ENCODE measurements around the gene DDX11.
"Not testable (repeated sequence)": the region's sequence is repeated elsewhere in the genome, so short reads cannot be mapped to it uniquely, and the experiment has no call there.

The DDX11 gene

DNA sequence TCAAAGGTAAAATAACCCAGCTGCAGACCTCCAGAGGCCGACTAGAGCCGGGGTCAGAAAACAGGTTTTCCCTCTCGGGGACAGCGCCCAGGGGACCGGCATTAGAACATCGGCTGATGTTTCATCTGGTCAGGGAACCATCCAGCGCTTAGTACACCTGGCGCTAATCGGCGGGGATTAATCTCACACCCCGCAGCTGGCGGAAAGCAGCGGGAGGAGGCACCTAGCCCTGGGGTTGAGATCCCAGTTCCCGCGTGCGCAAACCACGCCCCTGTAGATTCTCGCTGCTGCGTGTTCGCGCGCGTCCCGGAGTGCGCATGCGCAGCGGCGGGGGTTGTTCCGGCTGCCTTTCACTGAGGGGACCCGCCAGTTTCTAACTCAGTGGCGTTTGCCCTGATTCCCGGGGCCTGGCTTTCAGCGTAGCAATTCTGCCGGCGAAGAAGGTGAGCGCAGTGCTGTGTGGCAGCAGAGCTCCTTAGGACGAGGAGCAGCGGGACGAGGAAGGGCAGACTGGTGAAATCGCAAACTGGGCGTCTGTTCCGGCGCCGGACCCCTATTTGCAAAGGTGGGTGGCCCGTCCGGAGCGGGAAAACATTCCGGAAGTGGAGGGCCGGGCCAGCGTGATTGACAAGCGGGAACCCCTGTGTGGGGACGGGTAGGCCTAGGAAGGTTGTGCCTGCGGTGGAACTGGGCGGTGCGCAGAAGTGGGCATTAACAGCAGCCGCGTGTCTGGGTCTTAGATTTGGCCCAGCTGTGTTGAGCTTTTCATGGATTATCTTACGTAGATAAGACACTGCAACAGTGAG lies at the start of gene DDX11:
DDX11 (plus strand) TSS at position 334 of the 806 bp plus-strand sequence. CDS start 4,534 bp downstream, outside the sequence.
- DNase-seq (ENCODE audit: low spot score) = peak; percentile 76

- DNase-seq (ENCODE audit: low spot score) = no peak
Observed at GRCh38 chr12:31026202-31026601, 47.5 kb upstream of the DDX11 start.

DNA sequence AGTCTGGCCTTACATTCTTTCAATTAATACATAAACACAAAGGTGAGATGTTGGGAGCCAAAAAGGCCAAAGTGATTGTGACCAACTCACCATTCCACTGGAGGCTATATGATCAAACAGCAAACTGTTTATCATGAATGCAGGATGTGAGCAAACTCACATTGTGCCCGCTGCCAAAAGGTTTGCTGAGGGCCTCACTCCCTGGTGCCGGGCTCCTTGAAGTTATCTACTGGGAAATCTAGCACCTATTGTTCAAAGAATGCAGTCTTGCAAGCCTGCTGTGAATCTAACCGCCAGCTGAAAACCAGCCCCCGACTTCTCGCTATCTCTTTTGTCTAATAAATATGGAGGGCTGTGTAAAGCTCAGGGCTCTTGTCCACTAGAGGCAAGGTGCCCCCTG lies 46.7 kb upstream of the DDX11 start:
- not testable (repeated sequence) for DNase-seq (ENCODE audit: low spot score)

- DNase-seq (ENCODE audit: low spot score) = no peak
Observed at GRCh38 chr12:31029468-31029867, 44.2 kb upstream of the DDX11 start.

GRCh38 chr12:31029916-31030562 lies 43.6 kb upstream of the DDX11 start:
- no peak for DNase-seq (ENCODE audit: low spot score)

DNA sequence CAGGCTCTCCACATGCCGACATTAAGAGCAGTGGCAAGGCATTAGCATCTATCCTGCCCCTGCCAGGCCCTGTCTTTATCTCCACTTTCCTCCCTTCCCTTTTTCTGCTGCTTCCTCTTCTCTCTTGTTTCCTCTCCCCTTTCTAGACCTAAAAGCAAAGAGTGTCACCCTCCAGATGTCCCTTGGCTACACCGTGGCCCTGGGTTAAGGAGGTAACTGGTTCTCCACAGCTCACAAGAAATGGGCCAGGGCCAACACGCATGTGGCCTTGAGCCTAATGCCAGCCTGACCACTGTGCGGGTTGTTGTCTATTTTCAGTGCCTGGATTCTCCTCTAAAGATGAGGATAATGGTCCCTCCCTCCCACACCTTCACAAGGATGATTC lies 41.7 kb upstream of the DDX11 start:
- DNase-seq (ENCODE audit: low spot score) = no peak

- no peak for DNase-seq (ENCODE audit: low spot score)
Observed at GRCh38 chr12:31033146-31033545, 40.5 kb upstream of the DDX11 start.

DNA sequence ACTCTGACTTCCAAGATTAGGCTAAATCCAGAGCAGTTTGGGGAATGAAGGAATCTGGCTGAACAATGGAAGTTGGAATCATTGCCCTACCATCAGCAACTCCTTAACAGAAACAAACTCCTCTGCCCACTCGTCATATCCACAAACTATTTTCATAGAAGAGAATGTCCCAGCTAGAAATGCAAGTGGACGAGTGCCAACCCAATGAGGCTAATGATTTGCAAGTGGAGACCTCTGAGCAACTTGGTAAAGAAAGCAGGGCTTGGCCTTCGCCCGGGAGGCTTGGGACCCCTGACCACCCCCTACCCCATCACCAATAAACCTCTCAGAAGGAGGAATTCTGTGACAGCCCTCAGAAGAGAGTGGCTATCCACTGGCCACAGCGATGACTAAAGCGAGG lies 40.0 kb upstream of the DDX11 start:
- no peak for DNase-seq (ENCODE audit: low spot score)

DNA sequence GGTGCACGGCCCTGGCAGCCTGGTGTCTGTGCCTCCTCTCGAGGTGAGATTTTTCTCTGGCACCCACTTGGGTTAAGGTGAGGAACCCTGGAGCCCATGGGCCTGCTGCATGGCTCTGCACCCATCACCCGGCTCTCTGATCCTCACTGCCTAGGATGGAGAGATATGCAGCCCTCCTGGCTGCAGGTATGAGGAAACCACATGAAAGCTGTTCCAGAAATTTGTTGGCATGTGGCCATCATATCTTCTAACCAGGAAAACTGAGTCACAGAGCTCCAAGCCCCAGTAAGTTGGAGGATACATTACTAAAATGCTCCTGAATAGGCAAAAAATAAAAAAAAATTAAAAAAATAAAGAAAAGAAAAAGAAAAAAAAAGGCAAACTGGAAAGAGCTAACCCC lies 39.3 kb upstream of the DDX11 start:
- DNase-seq (ENCODE audit: low spot score) = no peak

- DNase-seq (ENCODE audit: low spot score) = no peak
Observed at GRCh38 chr12:31035226-31035625, 38.4 kb upstream of the DDX11 start.

DNA sequence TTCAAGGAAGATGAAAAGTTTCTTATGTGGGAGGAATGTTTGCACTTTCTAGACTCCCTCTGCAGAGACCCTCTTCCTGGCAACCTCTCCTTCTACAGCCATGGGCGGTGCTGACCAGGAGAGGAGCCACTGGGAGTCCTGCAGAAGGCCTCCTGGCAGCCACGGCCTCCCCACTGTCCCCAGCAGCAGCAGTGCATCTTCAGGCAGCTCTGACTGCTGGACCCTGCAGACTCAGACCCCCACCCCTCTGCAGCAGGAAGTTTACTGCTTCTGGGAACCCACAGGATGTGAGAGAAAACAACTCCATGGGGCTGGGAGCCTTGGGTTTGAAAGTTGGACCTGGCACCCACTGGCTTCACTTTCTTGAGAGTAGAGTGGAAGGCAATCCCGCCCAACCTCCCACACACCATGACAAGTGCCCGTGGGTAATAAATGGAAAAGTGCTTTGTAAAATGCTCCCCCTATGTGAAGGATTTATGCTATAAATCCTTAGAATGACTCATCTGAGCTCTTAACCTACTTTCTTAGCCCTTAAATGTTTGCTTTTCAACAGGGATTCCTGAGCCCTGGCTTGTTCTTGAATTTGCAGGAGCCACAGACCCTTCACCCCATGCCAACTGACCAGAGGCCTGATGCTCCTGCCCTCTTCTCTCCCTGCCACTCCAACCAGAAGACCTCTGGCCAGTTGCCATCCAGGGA lies 37.5 kb upstream of the DDX11 start:
- DNase-seq (ENCODE audit: low spot score) = peak; percentile 29

- DNase-seq (ENCODE audit: low spot score) = no peak
Observed at GRCh38 chr12:31037028-31037427, 36.6 kb upstream of the DDX11 start.

- no peak for DNase-seq (ENCODE audit: low spot score)
Observed at GRCh38 chr12:31037931-31038330, 35.7 kb upstream of the DDX11 start.

- no peak for DNase-seq (ENCODE audit: low spot score)
Observed at GRCh38 chr12:31041033-31041564, 32.6 kb upstream of the DDX11 start.

- DNase-seq (ENCODE audit: low spot score) = not testable (repeated sequence)
Observed at GRCh38 chr12:31050143-31050542, 23.5 kb upstream of the DDX11 start.

- DNase-seq (ENCODE audit: low spot score) = not testable (repeated sequence)
Observed at GRCh38 chr12:31050548-31050947, 23.1 kb upstream of the DDX11 start.

DNA sequence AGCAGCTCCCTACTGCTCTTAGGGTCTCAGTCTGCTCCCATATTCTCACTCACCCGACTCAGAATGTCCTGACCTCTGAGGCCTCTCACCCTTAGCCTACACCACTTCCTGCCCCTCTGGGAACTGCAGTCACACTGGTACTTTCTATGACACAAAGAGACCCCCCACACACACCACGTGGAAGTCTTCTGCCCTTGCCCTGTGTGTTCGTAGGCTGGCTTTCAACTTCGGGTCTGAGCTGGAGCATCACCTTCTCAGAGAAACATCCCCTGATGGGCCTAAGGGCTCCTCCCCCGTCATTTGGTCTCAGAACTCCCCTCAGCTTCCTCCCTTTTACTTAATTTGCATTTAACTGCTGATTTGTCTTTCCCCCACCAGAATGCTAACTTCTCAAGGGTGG lies 22.0 kb upstream of the DDX11 start:
- DNase-seq (ENCODE audit: low spot score) = not testable (repeated sequence)

GRCh38 chr12:31052121-31052520 lies 21.5 kb upstream of the DDX11 start:
- not testable (repeated sequence) for DNase-seq (ENCODE audit: low spot score)

- not testable (repeated sequence) for DNase-seq (ENCODE audit: low spot score)
Observed at GRCh38 chr12:31052666-31053439, 20.8 kb upstream of the DDX11 start.

DNA sequence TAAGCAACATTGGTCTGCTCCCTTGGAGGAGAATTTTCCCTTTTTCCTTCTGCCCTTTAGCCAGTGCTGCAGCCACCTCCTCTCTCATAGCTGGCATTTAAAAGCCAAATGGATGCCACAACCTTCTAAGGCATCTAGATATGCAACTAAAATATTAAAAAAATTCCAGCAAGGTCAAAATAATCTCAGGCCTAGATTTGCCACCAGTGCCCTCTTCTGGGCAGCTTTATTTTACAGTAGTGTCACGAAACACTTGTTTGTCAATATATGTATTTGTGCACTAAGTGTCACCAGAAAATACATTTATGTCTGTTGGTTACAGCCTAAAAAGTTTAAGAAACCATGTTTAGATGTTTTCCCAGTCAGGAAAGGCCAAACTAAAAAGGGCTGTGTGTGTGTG lies 19.7 kb upstream of the DDX11 start:
- DNase-seq (ENCODE audit: low spot score) = not testable (repeated sequence)

DNA sequence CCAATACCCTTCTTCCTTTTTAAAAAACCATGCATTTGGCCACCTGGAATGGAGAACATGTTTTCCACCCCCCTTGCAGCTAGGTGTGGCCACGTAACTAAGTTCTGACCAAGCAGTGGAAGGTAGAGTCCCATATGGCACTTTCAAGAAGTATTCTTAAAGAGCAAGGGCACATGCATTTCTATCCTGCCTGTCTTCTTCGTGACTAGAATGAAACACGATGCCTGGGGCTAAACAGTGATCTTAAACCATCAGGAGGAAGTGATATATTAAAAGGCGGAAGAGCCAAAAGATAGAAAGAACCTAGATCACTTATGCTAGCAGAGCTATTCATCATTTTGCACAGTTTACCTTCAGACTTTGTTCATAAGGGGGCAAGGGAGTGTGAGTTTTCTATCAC lies 16.0 kb upstream of the DDX11 start:
- no peak for DNase-seq (ENCODE audit: low spot score)

DNA sequence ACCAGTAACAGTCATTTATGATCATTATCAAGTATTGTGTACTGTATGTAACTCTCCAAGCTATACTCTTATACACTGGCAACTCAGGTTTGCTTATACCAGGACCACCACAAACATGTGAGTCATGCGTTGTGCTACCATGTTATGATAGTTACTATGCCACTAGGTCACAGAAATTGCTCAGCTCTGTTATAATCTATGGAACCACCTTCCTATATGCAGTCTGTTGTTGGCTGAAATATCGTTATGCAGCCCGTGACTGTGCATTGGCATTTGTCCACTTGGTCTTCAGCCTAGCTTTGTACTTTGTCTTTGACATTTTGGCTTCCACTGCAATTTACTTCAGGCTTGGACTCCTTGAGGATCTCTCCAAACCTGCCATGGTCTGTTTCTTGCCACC lies 7.5 kb upstream of the DDX11 start:
- DNase-seq (ENCODE audit: low spot score) = not testable (repeated sequence)

Data from COLO829 (cell line).